K562 (cell line): ENCODE data around the gene METTL23. TPM values are rescaled to one million over a fixed set of nuclear protein-coding genes. Genes with fewer than 3 reads are reported as not detected.
A peak's percentile ranks its signal among the peaks of the same experiment; 100 is the strongest.

Source experiments
- ATAC-seq: fragments of 200-7000 bp; cut with Tn5 transposase; 3 replicates; pipeline ENCODE4 v1.9.1; 2020; ENCODE audit warnings: moderate library complexity
- BruUV-seq: library from RNA; stranded (reverse); fragments of 400-500 nt; replicated peaks from 2 replicates; lab custom pipeline; 2021; lab: Mats Ljungman, UMichigan
- CTCF ChIA-PET: fragments of 300-600 bp; formaldehyde crosslinking; extraction: SDS; loops from one replicate; lab custom pipeline; 2021; ENCODE audit warnings: low intra/inter-chr PET ratio; lab: Yijun Ruan, JAX
- POLR2A ChIA-PET: fragments of 300-600, 350-650 bp; sonication (Branson Sonifier 250); formaldehyde crosslinking; extraction: SDS; loops from one replicate; lab custom pipeline; 2021; ENCODE audit warnings: antibody characterized with exemption, inconsistent platforms; lab: Yijun Ruan, JAX
- DNase-seq, 4 experiments: peaks; one replicate each; pipeline versions ENCODE4 v3.0.0 to v3.0.0-alpha.2; 2011 to 2018; ENCODE audit warnings: low spot score in 3 of 4, mixed read lengths in 3 of 4; ENCODE audit errors: extremely low read depth in 1 of 4
- FAIRE-seq: peaks from 2 replicates; lab custom pipeline; 2011; peaks lifted over from hg19 to GRCh38; lab: Jason Lieb, UNC
- H2AFZ ChIP-seq: 2 replicates; pipeline ENCODE4 v1.6.0; 2011; ENCODE audit warnings: low read depth, low read length, control low read depth, inconsistent platforms
- H3K27ac ChIP-seq: fragments of 200-600 bp; 3 replicates; pipeline ENCODE4 v1.8.0; 2011; ENCODE audit warnings: low read depth, mild to moderate bottlenecking, control low read depth, inconsistent platforms, low read length, moderate library complexity, mixed read lengths; ENCODE audit errors: extremely low read depth
- H3K27me3 ChIP-seq, 2 experiments: fragments of 300-600 bp in 1 of 2; 2 replicates in 1 of 2; 3 replicates in 1 of 2; pipeline versions ENCODE4 v1.6.0 to v1.8.0; 2011; ENCODE audit warnings: inconsistent platforms in 2 of 2, low read length in 2 of 2, mild to moderate bottlenecking in 1 of 2, mixed read lengths in 1 of 2, moderate library complexity in 1 of 2; ENCODE audit not compliant: control insufficient read depth in 2 of 2, insufficient read depth in 2 of 2
- H3K36me3 ChIP-seq: fragments of 300-600 bp; 3 replicates; pipeline ENCODE4 v1.8.0; 2011; ENCODE audit warnings: mild to moderate bottlenecking, low read length, inconsistent platforms; ENCODE audit not compliant: control insufficient read depth, insufficient read depth
- H3K4me1 ChIP-seq, 2 experiments: fragments of 200-600 bp in 1 of 2; replicated peaks in 1 of 2; 2 replicates in 1 of 2; 3 replicates in 1 of 2; pipeline versions ENCODE4 v1.5.1 to v1.8.0; 2011; ENCODE audit warnings: inconsistent platforms in 2 of 2, low read length in 2 of 2, mild to moderate bottlenecking in 1 of 2, mixed read lengths in 1 of 2, moderate library complexity in 1 of 2; ENCODE audit not compliant: control insufficient read depth in 2 of 2, insufficient read depth in 2 of 2
- H3K4me2 ChIP-seq: 2 replicates; pipeline ENCODE4 v1.6.1; 2011; ENCODE audit warnings: low read length, control low read depth, inconsistent platforms, mixed read lengths; ENCODE audit not compliant: insufficient read depth
- H3K4me3 ChIP-seq: fragments of 200-600 bp; sonication (generic), shearing (Covaris generic); 2 replicates; pipeline ENCODE4 v1.5.1; 2016; ENCODE audit warnings: control low read depth, inconsistent platforms
- H3K79me2 ChIP-seq: fragments of 200-600 bp; 3 replicates; pipeline ENCODE4 v1.8.0; 2011; ENCODE audit warnings: low read length, inconsistent platforms; ENCODE audit not compliant: control insufficient read depth, insufficient read depth
- H3K9ac ChIP-seq, 2 experiments: 2 replicates each; pipeline versions ENCODE4 v1.6.0 to v1.6.1; 2011; ENCODE audit warnings: low read depth in 2 of 2, low read length in 2 of 2, control low read depth in 1 of 2, inconsistent platforms in 1 of 2, mild to moderate bottlenecking in 1 of 2, mixed read lengths in 1 of 2; ENCODE audit not compliant: insufficient read depth in 1 of 2
- H3K9me1 ChIP-seq: one replicate; pipeline ENCODE4 v1.6.0; 2011; ENCODE audit warnings: inconsistent platforms, mild to moderate bottlenecking, low read length, moderate library complexity; ENCODE audit not compliant: control insufficient read depth, insufficient read depth
- H3K9me3 ChIP-seq: replicated peaks from 2 replicates; pipeline ENCODE4 v1.5.1; 2011; ENCODE audit warnings: low read depth, low read length, inconsistent platforms; ENCODE audit not compliant: control insufficient read depth, insufficient read depth
- H4K20me1 ChIP-seq: replicated peaks from 2 replicates; pipeline ENCODE4 v1.6.1; 2011; ENCODE audit warnings: low read length, inconsistent platforms, mixed read lengths; ENCODE audit not compliant: control insufficient read depth, insufficient read depth
- CBFA2T2 ChIP-seq: fragments of 450-650 bp; conservative IDR thresholded peaks from 2 replicates; pipeline ENCODE4 v1.6.1; 2017; ENCODE audit warnings: mild to moderate bottlenecking
- ESRRA ChIP-seq: fragments of 450-650 bp; IDR thresholded peaks from 2 replicates; pipeline ENCODE4 v1.6.1; 2014; ENCODE audit warnings: low read depth, mild to moderate bottlenecking, moderate library complexity, borderline replicate concordance
- MEIS2 ChIP-seq: fragments of 450-650 bp; IDR thresholded peaks from 2 replicates; pipeline ENCODE4 v1.6.1; 2014; ENCODE audit warnings: mild to moderate bottlenecking; ENCODE audit not compliant: partially characterized antibody
- TFAP4 ChIP-seq: sonication (generic); formaldehyde crosslinking; IDR thresholded peaks from 2 replicates; pipeline ENCODE4 v1.8.0; 2022; ENCODE audit warnings: missing genetic modification reagents, mild to moderate bottlenecking, moderate library complexity, borderline replicate concordance
- VEZF1 ChIP-seq: fragments of 200-800 bp; sonication (Bioruptor generic); IDR thresholded peaks from 2 replicates; pipeline ENCODE4 v1.6.1; 2017; ENCODE audit warnings: missing genetic modification characterization, missing compliant biosample characterization
- WGBS: fragments of 100-300 bp; shearing (Covaris generic); methylation state at CpG from one replicate; pipeline ENCODE4 v1.1.6; 2016; ENCODE audit warnings: low coverage, mixed read lengths; ENCODE audit not compliant: insufficient coverage; ENCODE audit errors: missing lambda C conversion rate; 5-methylcytosine and 5-hydroxymethylcytosine counted together
- in situ Hi-C: fragments of 300-500 bp; cut with MboI; formaldehyde crosslinking; loops from 4 replicates; pipeline ENCODE4 v1.15.0; 2018; ENCODE audit warnings: inconsistent platforms, mixed read lengths
- intact Hi-C: fragments of 100-400 bp; cut with micrococcal nuclease; formaldehyde crosslinking; loops from 2 replicates; pipeline ENCODE4 v1.14.2; 2022
- polyA plus RNA-seq, 8 experiments: library from polyadenylated mRNA; depleted of rRNA in 4 of 8; stranded (reverse) in 5 of 8; unstranded in 3 of 8; fragments of >200 nt; fragmentation: Nextera tagmentation in 2 of 8; fragmentation: Illumina TruSeq in 1 of 8; extraction: Ambion mirVana in 2 of 8; extraction: Trizol in 1 of 8; gene quantifications; 2 replicates each; pipeline versions ENCODE4 v1.2.1 to v1.2.3, GENCODE V29; 2011 to 2014; ENCODE audit warnings: inconsistent platforms in 1 of 8, missing spikeins in 1 of 8
- total RNA-seq, 7 experiments: library from RNA; depleted of rRNA in 6 of 7; stranded (reverse); fragments of >200 nt in 6 of 7; fragmentation: Illumina TruSeq in 2 of 7; extraction: Trizol in 2 of 7; gene quantifications; 2 replicates each; pipeline versions ENCODE4 v1.2.1 to v1.2.3, GENCODE V29; 2011 to 2021; ENCODE audit warnings: low replicate concordance in 1 of 7
- TF ChIP-seq, protein P1 (sequence below), 2 experiments: fragments of 450-650 bp; IDR thresholded peaks; 2 replicates each; pipeline ENCODE4 v1.6.1; 2016

The METTL23 gene
- total and polyA plus RNA-seq, 9 of the 15 experiments (the other 6 are each of a cell fraction or from before 2014, with no cell fraction given): 29.4 to 67.3 (median 41.6) TPM

- Histone ChIP-seq H3K27me3 (no peaks in the 10 kb centered on the region), H3K79me2 (no peaks in the 10 kb centered on the region), H3K9ac (peak overlapping the region in 1 of 2 experiments; percentile 76; a peak in 2 of 4 replicates), H3K4me1 (peaks cover 18 to 52% of the 10 kb centered on the region in 2 experiments), H3K9me3 (no peaks in the 10 kb centered on the region), H3K4me3 (no peak overlapping the region), H4K20me1 (no peaks in the 10 kb centered on the region; the same call in none of the 2 replicates), H3K27ac (no peak overlapping the region), H3K9me1 (no peaks in the 10 kb centered on the region), H3K4me2 (peak overlapping the region; percentile 6; the same call in 1 of the 2 replicates), H3K36me3 (no peaks in the 10 kb centered on the region), H2AFZ (no peak overlapping the region)
- ATAC-seq (peak; percentile 18; the same call in 2 of the 3 replicates), FAIRE-seq (peak; percentile 6), DNase-seq (peak in 3 of 4 experiments; percentile 7 to 54 (median 40))
- BruUV-seq: no TSS peak
- 38% methylated on average over 12 of the region's 12 CpGs for WGBS
- ChIA-PET CTCF (interaction anchor here (1.0 kb wide), 2 partner anchors 32 to 142 kb away, joined by 3 read pairs; partner anchors contain the start of gene PRCD), POLR2A (interaction anchor here (0.5 to 2.2 kb wide), 13 partner anchors 9 to 175 kb away, joined by 3 to 18 read pairs (median 4); partner anchors contain the start of genes MFSD11 and SRSF2)
- in situ Hi-C loops: loop anchor here (5.0 kb wide), 1 partner anchor 160 kb away; no protein-coding TSS in a partner anchor
- intact Hi-C loops: loop anchor here (5.0 kb wide), 1 partner anchor 60 kb away; no protein-coding TSS in a partner anchor
- peak; percentile 58; the same call in 1 of the 2 replicates for TF ChIP-seq ESRRA
- TF ChIP-seq, protein P1, sequence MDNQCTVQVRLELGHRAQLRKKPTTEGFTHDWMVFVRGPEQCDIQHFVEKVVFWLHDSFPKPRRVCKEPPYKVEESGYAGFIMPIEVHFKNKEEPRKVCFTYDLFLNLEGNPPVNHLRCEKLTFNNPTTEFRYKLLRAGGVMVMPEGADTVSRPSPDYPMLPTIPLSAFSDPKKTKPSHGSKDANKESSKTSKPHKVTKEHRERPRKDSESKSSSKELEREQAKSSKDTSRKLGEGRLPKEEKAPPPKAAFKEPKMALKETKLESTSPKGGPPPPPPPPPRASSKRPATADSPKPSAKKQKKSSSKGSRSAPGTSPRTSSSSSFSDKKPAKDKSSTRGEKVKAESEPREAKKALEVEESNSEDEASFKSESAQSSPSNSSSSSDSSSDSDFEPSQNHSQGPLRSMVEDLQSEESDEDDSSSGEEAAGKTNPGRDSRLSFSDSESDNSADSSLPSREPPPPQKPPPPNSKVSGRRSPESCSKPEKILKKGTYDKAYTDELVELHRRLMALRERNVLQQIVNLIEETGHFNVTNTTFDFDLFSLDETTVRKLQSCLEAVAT (IDR thresholded peaks at IDR 0.05): peak in 1 of 2 experiments; percentile 64; a peak in 2 of 4 replicates
- TF ChIP-seq MEIS2: peak; percentile 21
- no peak for TF ChIP-seq CBFA2T2
- TF ChIP-seq TFAP4: peak; percentile 44; the same call in 1 of the 2 replicates
- TF ChIP-seq VEZF1 (CRISPR knock-in tag): 0 out of 2 replicates have a peak, but pooled peaks have one; percentile 33
- TF ChIP-seq, all 486 proteins: peak for 5
These were observed 44.3 kb upstream of the METTL23 start for GRCh38 chr17:76682296-76682695.
